ENCODE measurements around the gene RAET1E.
"Not testable (repeated sequence)": the region's sequence is repeated elsewhere in the genome, so short reads cannot be mapped to it uniquely, and the experiment has no call there.

RAET1E gene

DNA sequence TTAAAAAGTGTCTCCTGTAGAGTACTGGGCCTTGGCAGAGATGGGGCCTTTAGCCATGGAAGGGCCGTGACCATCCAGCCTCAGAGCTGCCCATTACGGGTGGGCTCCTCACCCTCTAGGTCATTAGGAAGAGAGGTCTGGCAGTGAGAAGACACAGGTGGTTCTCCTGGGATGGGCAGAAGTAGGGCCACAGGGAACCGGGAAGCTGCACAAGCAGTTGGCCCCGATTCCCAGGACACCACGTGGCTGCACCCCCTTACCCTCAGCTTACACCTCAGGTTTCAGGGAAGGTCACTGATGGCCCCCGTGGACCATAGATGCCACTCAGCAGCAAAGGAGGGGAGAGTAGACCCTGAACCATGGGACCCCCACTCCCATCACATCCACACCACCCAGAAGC lies 23.4 kb upstream of the RAET1E start:
- no peak overlapping the region for H3K4me3 ChIP-seq (ENCODE audit: low read length)
- TF ChIP-seq ZNF274 (IDR thresholded peaks at IDR 0.05; ENCODE audit: low read depth, low read length) = no peak

GRCh38 chr6:149919834-149920225 lies 21.9 kb upstream of the RAET1E start:
- no peak for TF ChIP-seq ZNF274 (IDR thresholded peaks at IDR 0.05; ENCODE audit: low read depth, low read length)
- no peak overlapping the region for H3K4me3 ChIP-seq (ENCODE audit: low read length)

- not testable (repeated sequence) for H3K4me3 ChIP-seq (ENCODE audit: low read length)
Observed at GRCh38 chr6:149919126-149919833, 21.4 kb upstream of the RAET1E start.

DNA sequence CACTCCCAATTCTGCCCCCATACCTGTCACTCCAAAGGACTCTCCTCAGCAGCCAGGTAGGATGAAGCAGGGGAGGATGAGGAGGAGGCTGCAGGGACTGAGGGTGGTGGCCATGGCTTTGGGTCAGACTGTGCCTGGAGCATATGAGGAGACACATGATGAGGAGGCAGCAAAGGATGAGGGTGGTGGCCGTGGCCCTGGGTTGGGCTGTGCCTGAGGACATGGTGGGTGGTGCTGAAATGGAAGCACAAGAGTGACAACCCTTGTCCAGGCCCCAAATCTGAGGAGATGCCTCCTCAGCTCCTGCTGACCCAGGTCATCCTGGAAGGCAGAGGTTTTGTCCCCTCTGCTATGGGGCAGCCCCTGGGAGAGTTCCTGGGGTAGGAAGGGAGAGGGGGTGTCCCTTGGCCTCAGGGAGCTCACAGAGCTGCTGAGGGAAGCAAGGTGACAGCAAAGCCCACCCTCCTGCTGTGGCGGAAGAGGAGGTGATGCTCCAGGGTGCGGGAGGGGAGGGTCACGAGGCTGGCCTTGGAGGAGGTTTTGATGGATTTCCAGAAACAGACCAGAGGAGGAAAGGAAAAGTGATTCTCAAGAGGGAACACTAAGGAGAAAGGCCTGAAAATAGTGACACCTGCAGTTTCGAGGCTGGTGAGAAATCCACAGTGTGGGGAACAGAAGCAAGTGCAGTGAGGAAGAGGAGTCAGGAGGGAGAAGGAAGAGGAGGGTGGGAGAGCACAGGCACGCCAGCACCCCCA lies 20.4 kb upstream of the RAET1E start:
- H3K4me3 ChIP-seq (ENCODE audit: low read length) = no peak overlapping the region
- TF ChIP-seq ZNF274 (IDR thresholded peaks at IDR 0.05; ENCODE audit: low read depth, low read length) = no peak

DNA sequence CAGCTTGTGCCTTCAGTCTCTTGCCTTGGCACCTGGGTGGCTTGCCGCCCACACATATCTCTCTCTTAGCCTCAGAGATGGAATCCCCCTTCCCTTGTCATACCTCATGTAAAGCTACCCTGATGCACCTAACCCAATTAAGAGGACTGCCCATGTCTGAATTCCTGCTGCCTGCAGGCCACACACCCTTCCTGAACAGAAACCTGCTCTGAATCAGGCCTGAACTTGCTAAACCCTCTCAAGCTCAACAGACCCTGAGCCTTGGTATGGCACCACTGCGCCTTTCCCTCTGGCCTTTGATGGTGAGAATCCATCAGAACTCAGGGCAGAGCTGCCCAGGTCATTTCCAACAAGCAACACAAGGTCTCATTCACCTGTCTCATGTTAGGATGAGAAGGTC lies 19.8 kb upstream of the RAET1E start:
- TF ChIP-seq ZNF274 (IDR thresholded peaks at IDR 0.05; ENCODE audit: low read depth, low read length) = no peak
- no peak overlapping the region for H3K4me3 ChIP-seq (ENCODE audit: low read length)

- H3K4me3 ChIP-seq (ENCODE audit: low read length) = no peak overlapping the region
- TF ChIP-seq ZNF274 (IDR thresholded peaks at IDR 0.05; ENCODE audit: low read depth, low read length) = no peak
Observed at GRCh38 chr6:149915970-149916865, 18.3 kb upstream of the RAET1E start.

GRCh38 chr6:149913540-149914240 lies 15.8 kb upstream of the RAET1E start:
- no peak overlapping the region for H3K4me3 ChIP-seq (ENCODE audit: low read length)
- no peak for TF ChIP-seq ZNF274 (IDR thresholded peaks at IDR 0.05; ENCODE audit: low read depth, low read length)

- no peak overlapping the region for H3K4me3 ChIP-seq (ENCODE audit: low read length)
- TF ChIP-seq ZNF274 (IDR thresholded peaks at IDR 0.05; ENCODE audit: low read depth, low read length) = no peak
Observed at GRCh38 chr6:149913085-149913484, 15.2 kb upstream of the RAET1E start.

- not testable (repeated sequence) for H3K4me3 ChIP-seq (ENCODE audit: low read length)
Observed at GRCh38 chr6:149912680-149913079, 14.8 kb upstream of the RAET1E start.

DNA sequence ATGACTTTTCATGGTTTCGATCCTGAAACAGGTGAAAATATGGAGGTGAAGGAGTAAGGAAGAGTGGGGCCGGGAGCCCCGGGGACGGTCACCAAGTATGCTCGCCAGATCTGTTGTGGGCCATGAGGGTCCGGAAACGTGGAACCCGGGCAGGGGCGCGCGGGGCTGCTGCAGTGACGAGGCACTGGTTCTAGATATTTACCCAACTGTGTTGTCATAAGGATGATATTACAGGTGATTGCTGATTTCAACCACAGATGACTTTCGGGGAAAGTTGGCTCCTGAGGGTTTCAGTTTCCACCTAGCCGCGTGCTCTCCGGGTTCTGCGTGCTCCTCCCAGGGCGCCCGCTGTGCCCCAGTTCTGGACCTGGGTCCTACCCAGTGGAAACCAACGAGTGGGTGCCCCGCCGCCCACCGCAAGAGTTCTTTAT lies 12.8 kb upstream of the RAET1E start:
- no peak overlapping the region for H3K4me3 ChIP-seq (ENCODE audit: low read length)
- TF ChIP-seq ZNF274 (IDR thresholded peaks at IDR 0.05; ENCODE audit: low read depth, low read length) = no peak

GRCh38 chr6:149909701-149910470 lies 12.0 kb upstream of the RAET1E start:
- no peak for TF ChIP-seq ZNF274 (IDR thresholded peaks at IDR 0.05; ENCODE audit: low read depth, low read length)
- H3K4me3 ChIP-seq (ENCODE audit: low read length) = no peak overlapping the region

GRCh38 chr6:149908480-149908879 lies 10.6 kb upstream of the RAET1E start:
- not testable (repeated sequence) for H3K4me3 ChIP-seq (ENCODE audit: low read length)

DNA sequence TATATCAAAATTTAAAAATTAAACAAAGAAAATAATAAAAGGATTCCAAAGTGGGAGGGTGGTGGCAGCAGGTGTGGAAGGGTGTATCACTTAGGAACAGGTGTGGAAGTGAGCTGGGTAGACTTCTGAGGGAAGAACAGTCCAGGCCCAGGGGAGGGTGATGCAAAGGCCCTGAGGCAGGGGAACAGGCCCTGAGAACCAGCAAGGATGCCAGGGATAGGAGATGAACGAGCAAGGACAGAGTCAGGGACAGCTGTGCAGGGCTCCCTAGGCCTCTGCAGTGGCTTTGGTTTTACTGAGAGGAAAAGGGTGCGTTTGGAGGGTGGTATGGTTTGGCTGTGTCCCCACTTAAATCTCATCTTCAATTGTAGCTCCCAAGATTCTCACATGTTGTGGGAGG lies 9.4 kb upstream of the RAET1E start:
- no peak overlapping the region for H3K4me3 ChIP-seq (ENCODE audit: low read length)
- no peak for TF ChIP-seq ZNF274 (IDR thresholded peaks at IDR 0.05; ENCODE audit: low read depth, low read length)

Data from GM08714 (cell line).